IPS DF 4.7 (cell line): ENCODE measurements around the gene ZNF385B.

ENCODE experiments used
- DNase-seq: peaks from one replicate; pipeline ENCODE4 v3.0.0-alpha.2; 2013; ENCODE audit warnings: low spot score; ENCODE audit errors: extremely low read depth

The ZNF385B gene

DNA sequence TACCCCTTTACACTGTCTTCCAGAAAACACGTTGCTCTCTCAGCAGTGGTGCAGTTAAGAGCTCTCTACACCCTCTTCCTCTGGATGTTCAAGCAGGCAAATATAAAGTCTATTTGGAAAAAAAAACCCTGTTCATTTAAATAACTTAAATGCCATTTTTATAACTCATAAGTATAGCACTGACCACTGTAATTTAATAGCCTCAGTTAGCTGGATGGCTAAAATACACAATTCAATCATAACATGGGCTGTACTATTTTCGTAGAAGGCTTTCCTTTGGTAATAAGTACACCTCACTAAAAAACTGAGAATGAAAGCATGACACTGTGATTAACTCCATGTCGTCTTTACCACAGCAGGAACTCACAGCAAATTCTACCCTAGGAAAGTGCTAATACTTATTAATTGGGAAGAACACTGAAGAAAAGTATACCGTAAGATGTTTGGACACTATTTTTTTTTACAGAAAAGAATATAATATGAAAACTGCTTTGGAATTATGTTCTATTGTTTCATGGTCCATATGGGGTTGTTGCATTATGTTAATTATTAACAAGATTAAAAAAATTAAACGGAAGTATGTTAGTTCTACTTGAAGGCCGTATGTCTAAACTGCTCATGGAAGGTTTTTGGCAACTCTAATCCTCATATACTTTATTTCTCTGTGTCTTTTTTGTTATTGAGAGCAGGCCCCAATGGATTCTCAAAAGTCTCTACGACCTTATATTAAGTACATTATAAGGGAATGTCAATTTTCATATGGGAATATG, 269.1 kb downstream of the ZNF385B start:
- DNase-seq = no peak

DNA sequence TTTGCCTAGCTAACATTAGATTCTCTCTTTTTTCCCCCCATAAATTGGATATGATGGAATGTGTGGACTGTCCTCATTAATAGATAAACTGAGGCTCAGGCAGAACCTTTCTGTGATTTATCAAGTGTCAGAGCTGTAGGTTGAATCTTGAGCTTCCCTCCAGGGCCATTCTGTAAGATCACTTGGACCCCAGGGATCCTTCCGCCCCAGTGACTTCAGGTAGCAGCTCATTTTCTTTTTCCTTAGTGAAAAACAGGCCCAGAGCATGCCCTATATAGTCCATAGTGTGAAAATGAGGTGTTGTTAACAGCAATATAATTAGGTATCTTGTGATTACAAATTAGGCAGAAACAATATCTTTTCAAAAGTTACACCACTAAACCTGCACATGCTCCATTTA, 269.7 kb downstream of the ZNF385B start:
- no peak for DNase-seq

GRCh38 chr2:179588486-179589145, 272.8 kb downstream of the ZNF385B start:
- no peak for DNase-seq

- DNase-seq = no peak
Measured at GRCh38 chr2:179584760-179585159, 276.7 kb downstream of the ZNF385B start.

DNA sequence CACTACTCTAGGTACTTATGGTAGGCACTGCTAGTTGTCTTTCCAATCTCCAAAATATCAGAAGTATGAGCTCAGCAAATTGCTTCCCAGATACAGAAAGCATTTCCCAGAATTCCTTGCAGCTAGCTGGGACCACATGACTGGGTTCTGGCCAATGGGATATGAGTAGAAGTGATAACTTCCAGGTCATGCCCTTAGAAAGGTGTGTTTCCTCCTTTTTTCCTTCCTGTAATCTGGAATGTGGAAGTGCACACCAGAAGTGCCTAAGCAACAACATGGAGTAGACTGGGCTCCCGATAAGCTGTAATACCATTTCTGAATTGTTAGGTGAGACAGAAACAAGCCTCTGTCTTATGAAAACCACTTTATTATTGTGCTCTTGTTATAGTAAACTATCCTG, 279.8 kb downstream of the ZNF385B start:
- no peak for DNase-seq

- DNase-seq = no peak
Measured at GRCh38 chr2:179580378-179581146, 280.9 kb downstream of the ZNF385B start.

DNA sequence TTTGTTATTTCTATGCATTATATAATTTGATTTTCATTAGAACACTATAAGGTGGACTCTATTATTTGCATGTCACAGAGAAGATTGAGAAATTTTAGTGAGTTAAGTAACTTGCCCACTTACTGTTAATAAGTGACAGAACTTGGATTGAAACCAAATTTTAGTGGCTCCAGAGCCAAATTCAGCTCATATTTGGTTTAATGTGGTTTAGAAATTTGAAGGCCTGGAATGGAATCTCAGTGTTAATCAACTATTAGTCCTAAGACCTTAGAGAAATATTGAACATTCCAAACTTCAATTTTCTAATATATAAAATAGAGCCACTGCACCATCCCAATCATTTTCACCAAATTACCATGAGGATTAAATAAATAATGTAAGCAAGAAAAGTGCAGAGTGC, 281.6 kb downstream of the ZNF385B start:
- no peak for DNase-seq

- no peak for DNase-seq
Measured at GRCh38 chr2:179578171-179578916, 283.1 kb downstream of the ZNF385B start.

DNA sequence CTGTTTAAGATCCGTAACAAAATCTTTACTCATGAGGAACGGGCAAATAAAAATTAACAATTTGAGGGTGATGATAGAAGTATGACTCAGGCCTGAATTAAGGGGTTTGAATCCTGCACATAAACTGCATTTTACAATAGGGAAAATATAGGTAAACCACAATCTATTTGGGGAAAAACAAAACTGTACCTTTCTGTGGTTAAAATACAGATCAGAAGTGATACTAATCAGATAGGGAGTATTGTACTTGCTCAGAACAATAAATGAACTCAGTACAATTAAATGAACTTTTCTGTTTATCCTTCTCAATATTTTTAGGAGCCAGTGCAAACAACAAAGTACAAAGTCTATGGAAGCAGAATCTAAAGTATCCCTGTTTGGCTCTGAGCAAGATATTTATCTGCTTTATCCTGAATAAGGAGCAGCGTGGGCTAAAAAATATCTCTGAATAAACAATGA, 287.3 kb downstream of the ZNF385B start:
- DNase-seq = no peak

- DNase-seq = no peak
Measured at GRCh38 chr2:179572544-179572943, 288.9 kb downstream of the ZNF385B start.

DNA sequence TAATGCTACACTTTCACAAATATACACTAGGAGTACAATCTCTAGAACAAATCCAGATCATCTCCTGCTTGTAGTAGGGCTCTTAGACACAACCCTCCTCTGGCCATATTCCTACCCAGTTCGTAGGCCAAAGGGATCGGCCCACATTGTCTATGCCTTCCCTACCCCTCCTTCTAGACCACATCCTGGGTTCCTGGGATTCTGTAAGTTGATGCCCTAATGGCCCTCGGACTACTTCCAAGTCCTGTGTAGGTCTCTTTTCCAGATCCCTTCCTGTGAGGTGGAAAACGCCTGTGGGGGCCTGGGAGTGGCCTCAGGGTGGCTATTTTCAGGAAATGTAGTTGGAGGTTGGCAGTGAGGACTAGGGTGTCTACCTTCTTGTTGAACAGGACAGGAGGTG, 289.7 kb downstream of the ZNF385B start:
- DNase-seq = no peak

- DNase-seq = no peak
Measured at GRCh38 chr2:179571252-179571651, 290.2 kb downstream of the ZNF385B start.

DNA sequence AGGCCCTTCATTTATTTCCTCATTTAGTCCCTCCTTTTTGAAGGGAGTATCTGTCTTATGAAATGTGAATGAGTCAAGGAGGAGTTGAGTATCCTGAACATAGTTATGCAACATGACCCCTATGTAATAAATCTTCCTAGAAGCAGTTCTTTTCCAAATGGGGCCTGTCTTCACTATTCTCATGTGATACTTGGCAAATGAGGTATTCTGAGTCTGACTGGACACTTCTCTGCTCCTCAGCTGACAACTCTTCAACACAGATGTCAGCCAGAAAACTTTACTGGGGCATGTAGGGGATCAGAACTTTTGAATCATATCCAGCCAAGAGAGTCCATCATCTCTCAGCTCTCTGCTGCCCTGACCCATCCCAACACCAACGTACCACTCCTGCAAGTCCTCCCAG, 291.6 kb downstream of the ZNF385B start:
- DNase-seq = no peak

DNA sequence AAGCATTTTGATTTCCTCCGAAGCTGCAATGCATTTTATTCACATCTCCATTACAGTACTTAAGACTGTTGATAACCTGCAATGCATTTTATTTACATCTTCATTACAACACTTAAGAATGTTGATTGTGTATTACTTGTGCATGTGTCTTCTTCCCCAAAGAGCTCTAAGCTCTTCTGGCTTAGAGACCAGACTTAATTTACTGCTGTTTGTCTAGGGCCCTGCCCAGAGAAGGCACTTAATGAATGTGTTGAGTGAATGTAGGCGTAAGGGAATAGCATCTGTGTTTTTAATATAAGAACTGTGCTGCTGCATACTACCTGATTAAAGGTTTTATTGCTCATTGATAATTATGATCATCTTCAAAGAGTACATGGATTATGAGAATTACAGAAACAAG, 295.6 kb downstream of the ZNF385B start:
- DNase-seq = no peak

- no peak for DNase-seq
Measured at GRCh38 chr2:179562330-179562885, 299.0 kb downstream of the ZNF385B start.

DNA sequence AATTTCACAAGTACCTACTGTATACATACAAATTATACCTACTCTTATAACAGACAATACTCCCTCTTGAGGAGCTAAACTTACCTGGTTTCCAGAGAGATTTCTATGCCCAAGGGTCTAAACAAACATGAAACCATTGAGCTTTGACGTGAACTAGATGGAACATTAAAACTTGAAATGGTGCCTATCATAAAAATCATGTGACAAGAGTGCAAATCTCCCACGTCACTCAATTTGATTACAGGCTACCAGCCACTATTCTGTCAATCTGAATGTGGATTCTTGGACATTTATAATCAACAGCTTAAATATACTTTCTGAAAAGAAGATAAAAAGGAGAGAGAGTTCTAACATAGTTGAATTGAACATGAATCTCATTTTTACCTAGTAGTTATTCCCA, 299.7 kb downstream of the ZNF385B start:
- no peak for DNase-seq

GRCh38 chr2:179560257-179560735, 301.1 kb downstream of the ZNF385B start:
- DNase-seq = no peak

GRCh38 chr2:179559108-179559806, 302.2 kb downstream of the ZNF385B start:
- no peak for DNase-seq

- DNase-seq = no peak
Measured at GRCh38 chr2:179558010-179558934, 303.1 kb downstream of the ZNF385B start.
